HCT116 (cell line): ENCODE data around the gene NACAD.

Experiments
- CEBPB ChIP-seq: IDR thresholded peaks from 2 replicates; pipeline ENCODE4 v1.6.1; 2012; ENCODE audit warnings: low read depth
- CTCF ChIP-seq, 3 experiments: fragments of 200-600 bp in 1 of 3; sonication (generic) in 1 of 3; IDR thresholded peaks in 2 of 3; conservative IDR thresholded peaks in 1 of 3; 2 replicates each; pipeline ENCODE4 v1.5.1; 2012 to 2017; ENCODE audit warnings: low read depth in 2 of 3, low read length in 2 of 3, antibody characterized with exemption in 1 of 3, borderline replicate concordance in 1 of 3, control low read depth in 1 of 3, mild to moderate bottlenecking in 1 of 3, mixed read lengths in 1 of 3, mixed run types in 1 of 3, moderate library complexity in 1 of 3; ENCODE audit not compliant: insufficient read depth in 1 of 3
- EZH2phosphoT487 ChIP-seq: fragments of 200-600 bp; IDR thresholded peaks from 2 replicates; pipeline ENCODE4 v1.6.1; 2018; ENCODE audit warnings: antibody characterized with exemption, borderline replicate concordance
- FOSL1 ChIP-seq: IDR thresholded peaks from 2 replicates; pipeline ENCODE4 v1.6.1; 2012; ENCODE audit warnings: low read depth
- POLR2A ChIP-seq: IDR thresholded peaks from 2 replicates; pipeline ENCODE4 v1.7.0; 2011; ENCODE audit warnings: borderline replicate concordance; ENCODE audit not compliant: insufficient read depth, insufficient read length; ENCODE audit errors: extremely low read depth
- POLR2AphosphoS5 ChIP-seq: IDR thresholded peaks from 2 replicates; pipeline ENCODE4 v1.6.1; 2011; ENCODE audit warnings: mild to moderate bottlenecking, low read depth, low read length, moderate library complexity
- REST ChIP-seq: IDR thresholded peaks from 2 replicates; pipeline ENCODE4 v1.6.1; 2012; ENCODE audit warnings: low read depth
- SP1 ChIP-seq: IDR thresholded peaks from 2 replicates; pipeline ENCODE4 v1.6.1; 2012; ENCODE audit warnings: low read depth
- SRF ChIP-seq: IDR thresholded peaks from 2 replicates; pipeline ENCODE4 v1.6.1; 2012; ENCODE audit warnings: low read depth
- YY1 ChIP-seq: IDR thresholded peaks from 2 replicates; pipeline ENCODE4 v1.6.1; 2011; ENCODE audit warnings: low read length, low read depth, moderate library complexity, mild to moderate bottlenecking; ENCODE audit not compliant: insufficient replicate concordance; ENCODE audit errors: extremely low read depth

DNA sequence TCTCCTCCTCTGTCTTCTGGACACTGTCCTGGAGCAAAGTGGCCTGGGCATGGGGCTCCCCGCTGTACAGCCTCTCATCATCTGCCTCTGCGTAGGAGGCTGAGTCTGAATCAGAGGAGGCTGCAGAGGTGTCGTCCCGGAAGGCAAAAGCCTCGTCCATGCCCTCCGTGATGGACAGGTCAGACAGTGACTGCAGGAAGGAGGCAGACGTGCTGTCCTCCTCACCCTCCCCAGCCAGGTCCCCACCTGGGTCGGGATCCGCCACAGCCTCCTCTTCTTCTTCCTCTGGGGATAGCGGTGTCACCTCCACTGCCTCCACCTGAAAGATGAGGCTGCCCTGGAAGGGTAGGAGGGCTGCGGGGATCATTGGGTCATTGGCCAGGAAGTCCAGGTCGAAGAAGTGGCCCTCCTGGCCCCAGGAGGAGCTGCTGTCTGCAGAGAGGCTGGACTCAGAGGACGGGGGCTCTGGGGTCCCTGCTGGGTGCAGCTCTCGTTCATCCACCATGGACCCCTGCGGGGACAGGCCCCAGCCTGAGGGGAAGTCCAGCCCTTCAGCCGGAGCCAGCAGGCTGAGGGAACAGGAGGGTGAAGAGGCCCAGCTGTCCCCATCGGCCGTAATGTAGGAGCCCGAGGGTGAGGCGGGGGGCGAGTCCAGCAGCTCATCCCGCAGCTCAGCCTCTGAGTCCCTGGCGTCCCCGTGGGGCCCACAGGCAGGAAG lies 3.7 kb downstream of the NACAD start:
- no peak for TF ChIP-seq CTCF (IDR thresholded peaks at IDR 0.05 in 2 of 3, conservative IDR thresholded peaks at IDR 0.05 in 1 of 3; ENCODE audit: borderline replicate concordance in 1 of 3, insufficient read depth in 1 of 3, low read depth in 2 of 3, low read length in 2 of 3)
- no peak for TF ChIP-seq SP1
- TF ChIP-seq FOSL1, result no peak
- no peak for TF ChIP-seq SRF
- no peak for TF ChIP-seq CEBPB
- TF ChIP-seq YY1, result no peak
- TF ChIP-seq REST, result no peak
- TF ChIP-seq POLR2A, result no peak
- TF ChIP-seq EZH2phosphoT487, result no peak
- no peak for TF ChIP-seq POLR2AphosphoS5
